G401.6 (cell line): ENCODE measurements around the gene UNC13B.
"Not testable (repeated sequence)": the region's sequence is repeated elsewhere in the genome, so short reads cannot be mapped to it uniquely, and the experiment has no call there.

Experiments
- FAIRE-seq: peaks from 2 replicates; lab custom pipeline; 2012; peaks lifted over from hg19 to GRCh38; lab: Jason Lieb, UNC

Gene UNC13B

GRCh38 chr9:35385042-35385441 is 223.2 kb downstream of the UNC13B start:
- FAIRE-seq: no peak

GRCh38 chr9:35395076-35395705 is 233.4 kb downstream of the UNC13B start:
- no peak for FAIRE-seq

- no peak for FAIRE-seq
These were observed 233.9 kb downstream of the UNC13B start for GRCh38 chr9:35395706-35396101.

GRCh38 chr9:35396560-35397215 is 234.9 kb downstream of the UNC13B start:
- no peak for FAIRE-seq

- no peak for FAIRE-seq
These were observed 235.4 kb downstream of the UNC13B start for GRCh38 chr9:35397216-35397698.

GRCh38 chr9:35397923-35398322 is 236.1 kb downstream of the UNC13B start:
- no peak for FAIRE-seq

GRCh38 chr9:35398651-35399335 is 237.0 kb downstream of the UNC13B start:
- FAIRE-seq: no peak

- no peak for FAIRE-seq
These were observed 243.1 kb downstream of the UNC13B start for GRCh38 chr9:35404865-35405264.

GRCh38 chr9:35406183-35406959 is 244.6 kb downstream of the UNC13B start:
- no peak for FAIRE-seq

- no peak for FAIRE-seq
These were observed 246.0 kb downstream of the UNC13B start for GRCh38 chr9:35407846-35408245.

GRCh38 chr9:35409434-35409833 is 247.6 kb downstream of the UNC13B start:
- not testable (repeated sequence) for FAIRE-seq

GRCh38 chr9:35414889-35415288 is 253.1 kb downstream of the UNC13B start:
- FAIRE-seq: no peak

- no peak for FAIRE-seq
These were observed 253.7 kb downstream of the UNC13B start for GRCh38 chr9:35415402-35416097.

GRCh38 chr9:35416098-35416427 is 254.3 kb downstream of the UNC13B start:
- no peak for FAIRE-seq

- FAIRE-seq: no peak
These were observed 260.5 kb downstream of the UNC13B start for GRCh38 chr9:35422346-35422745.

GRCh38 chr9:35422753-35423152 is 260.9 kb downstream of the UNC13B start:
- FAIRE-seq: no peak

GRCh38 chr9:35423499-35423898 is 261.7 kb downstream of the UNC13B start:
- no peak for FAIRE-seq

GRCh38 chr9:35424356-35425352 is 262.8 kb downstream of the UNC13B start:
- no peak for FAIRE-seq

GRCh38 chr9:35426627-35427026 is 264.8 kb downstream of the UNC13B start:
- no peak for FAIRE-seq

- no peak for FAIRE-seq
These were observed 269.7 kb downstream of the UNC13B start for GRCh38 chr9:35431467-35431866.

- FAIRE-seq: no peak
These were observed 270.3 kb downstream of the UNC13B start for GRCh38 chr9:35432076-35432475.
